Dedifferentiated amniotic fluid mesenchymal stem cell (primary cell): ENCODE results near the gene PDLIM5.
"Not testable (repeated sequence)": the region's sequence is repeated elsewhere in the genome, so short reads cannot be mapped to it uniquely, and the experiment has no call there.

Experiments used
- DNase-seq: peaks from one replicate; pipeline ENCODE4 v3.0.0-alpha.2; 2016; ENCODE audit errors: extremely low spot score

Gene PDLIM5

DNA sequence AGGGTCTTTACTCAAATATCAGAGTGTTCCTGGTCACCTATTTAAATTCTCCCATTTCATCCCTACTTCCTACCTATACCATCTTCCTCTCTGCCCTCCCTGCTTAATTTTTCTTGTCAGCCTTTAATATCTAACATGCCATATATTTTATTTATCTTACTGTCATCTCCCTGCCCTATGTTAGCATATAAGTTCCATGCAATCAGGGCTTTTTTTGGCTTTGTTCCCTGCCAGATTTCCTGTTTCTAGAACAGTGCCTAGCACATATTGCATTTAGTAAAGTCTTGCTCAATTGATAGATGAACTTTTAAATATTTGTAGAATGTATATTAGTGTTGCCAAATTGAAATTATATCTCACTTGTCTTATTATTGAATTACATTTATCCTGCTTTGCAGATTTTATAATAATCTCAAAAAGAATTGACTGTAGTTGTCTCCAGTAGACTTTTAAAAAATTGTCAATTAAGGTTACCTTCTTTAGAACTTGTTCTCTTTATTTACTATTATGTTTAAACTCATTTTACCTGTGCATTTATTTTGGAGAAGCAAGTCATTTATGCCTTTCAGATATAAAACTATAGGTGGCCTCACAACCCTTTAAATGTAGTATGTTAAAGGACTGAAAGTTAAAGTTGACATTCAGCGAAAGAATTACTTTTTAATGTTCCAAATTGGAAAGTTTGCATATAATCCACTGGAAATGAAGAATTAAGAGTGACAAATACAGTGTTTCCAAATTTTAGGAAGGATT lies 197.8 kb downstream of the PDLIM5 start:
- DNase-seq, result no peak

- no peak for DNase-seq
Observed at GRCh38 chr4:94650134-94650495, 198.4 kb downstream of the PDLIM5 start.

DNA sequence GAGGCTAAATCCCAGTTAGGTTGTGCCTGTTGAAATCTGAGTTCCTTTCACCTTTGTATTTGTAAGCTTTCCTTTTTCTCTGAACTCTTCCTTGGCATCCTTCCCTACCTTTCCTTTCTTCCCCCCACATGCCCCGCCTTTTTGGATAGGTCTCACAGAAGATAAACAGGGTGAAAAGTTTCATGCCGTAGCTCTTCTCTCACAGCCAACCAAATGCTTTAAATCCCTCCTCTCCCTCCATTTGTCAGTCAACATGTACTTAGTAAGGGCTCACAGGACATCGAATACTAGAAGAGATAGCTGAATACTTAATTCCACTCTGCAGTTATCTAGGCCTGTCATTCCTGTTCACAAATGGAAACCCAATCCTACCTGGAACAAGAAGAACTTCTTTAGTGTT lies 198.9 kb downstream of the PDLIM5 start:
- no peak for DNase-seq

- DNase-seq, result no peak
Observed at GRCh38 chr4:94653095-94653649, 201.4 kb downstream of the PDLIM5 start.

GRCh38 chr4:94653984-94654609 lies 202.4 kb downstream of the PDLIM5 start:
- no peak for DNase-seq

DNA sequence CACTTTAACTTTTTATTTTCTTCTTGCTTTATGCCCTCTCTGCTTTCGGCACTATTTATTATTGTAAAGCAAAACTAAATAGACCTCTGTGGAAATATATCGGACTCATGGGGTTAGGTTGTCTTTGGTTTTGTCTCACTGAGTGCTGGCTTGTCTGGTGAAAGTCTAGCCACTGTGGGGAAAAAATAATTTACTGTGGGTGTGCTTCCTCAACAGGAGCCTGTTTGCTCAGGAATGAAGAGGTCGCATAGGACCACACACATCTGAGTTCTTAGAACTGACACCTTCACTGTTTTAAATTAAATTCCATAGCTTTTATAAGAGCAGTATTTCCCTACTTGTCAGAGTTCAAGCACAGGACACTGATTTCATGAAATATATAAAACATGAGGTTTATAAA lies 203.0 kb downstream of the PDLIM5 start:
- no peak for DNase-seq

GRCh38 chr4:94660614-94661013 lies 208.9 kb downstream of the PDLIM5 start:
- no peak for DNase-seq

DNA sequence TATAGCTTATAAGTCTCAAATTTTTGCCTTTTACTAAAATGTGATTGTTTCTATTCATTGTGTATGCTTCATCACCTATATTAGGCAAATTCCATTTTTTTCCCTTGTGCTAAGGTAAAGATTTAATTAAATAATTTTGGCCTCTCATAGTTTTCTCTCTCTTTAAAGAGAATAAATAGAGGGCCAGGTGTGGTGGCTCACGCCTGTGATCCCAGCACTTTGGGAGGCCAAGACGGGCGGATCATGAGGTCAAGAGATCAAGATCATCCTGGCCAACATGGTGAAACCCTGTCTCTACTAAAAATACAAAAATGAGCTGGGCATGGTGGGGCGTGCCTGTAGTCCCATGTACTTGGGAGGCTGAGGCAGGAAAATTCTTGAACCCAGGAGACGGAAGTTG lies 213.3 kb downstream of the PDLIM5 start:
- not testable (repeated sequence) for DNase-seq

DNA sequence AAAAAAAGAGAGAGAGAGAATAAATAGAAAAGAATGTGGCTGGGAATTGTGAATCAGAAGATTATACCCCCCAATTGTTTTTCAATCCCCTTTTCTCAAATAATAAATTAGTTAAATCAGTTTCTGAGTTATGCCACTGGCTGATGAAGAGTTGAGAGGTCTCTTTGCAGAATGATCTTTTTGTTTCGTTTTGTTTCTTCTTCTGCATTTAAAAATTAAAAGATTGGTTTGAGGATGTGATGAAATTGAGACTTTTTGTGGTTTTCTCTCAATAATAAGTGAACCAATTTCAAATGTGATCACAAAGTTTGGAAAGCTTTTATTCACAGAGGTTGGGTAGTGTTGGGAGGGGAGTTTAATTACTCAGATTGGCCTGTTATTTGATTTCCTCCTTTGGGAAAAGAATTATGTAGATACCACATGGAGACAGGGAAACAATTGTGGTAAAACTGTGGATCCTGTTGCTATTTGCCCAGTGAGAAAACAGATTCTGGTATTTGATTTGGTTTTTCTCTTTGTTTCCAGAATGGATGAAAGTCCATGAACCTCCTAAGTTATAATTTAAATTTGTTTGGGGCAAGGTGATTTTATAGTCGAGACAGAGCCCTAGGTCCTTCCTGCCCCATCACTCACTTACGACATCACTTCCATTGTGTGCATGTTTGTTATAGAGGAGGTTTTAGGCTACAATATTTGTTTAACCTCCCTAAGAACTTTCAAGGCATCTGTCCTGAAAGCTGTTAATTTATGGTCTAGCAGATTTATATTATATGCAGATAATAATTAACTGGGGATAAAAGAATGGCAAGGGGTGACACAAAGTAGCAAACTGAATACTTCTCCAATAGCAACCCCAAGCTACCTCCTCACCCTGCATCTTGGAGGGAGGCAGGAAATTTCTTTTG lies 214.0 kb downstream of the PDLIM5 start:
- DNase-seq, result no peak

DNA sequence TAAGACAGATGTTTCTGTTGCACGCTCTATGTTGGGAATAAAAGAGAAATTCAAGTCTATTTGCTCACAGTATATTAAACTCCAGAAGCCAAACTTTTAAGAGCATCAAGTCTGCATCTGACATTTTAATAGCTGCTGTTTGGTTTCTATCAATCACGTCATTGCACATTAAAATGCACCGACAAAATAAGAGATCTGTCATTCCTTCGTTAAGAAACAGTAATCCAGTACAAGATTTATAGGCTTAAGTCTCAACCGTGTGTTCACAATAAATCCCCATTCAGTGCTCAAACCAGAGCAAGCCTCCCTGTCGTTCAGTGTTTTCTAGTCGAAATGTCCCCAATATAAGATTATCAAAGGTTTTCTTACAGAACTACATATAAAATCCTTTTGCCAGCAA lies 217.0 kb downstream of the PDLIM5 start:
- DNase-seq, result no peak

DNA sequence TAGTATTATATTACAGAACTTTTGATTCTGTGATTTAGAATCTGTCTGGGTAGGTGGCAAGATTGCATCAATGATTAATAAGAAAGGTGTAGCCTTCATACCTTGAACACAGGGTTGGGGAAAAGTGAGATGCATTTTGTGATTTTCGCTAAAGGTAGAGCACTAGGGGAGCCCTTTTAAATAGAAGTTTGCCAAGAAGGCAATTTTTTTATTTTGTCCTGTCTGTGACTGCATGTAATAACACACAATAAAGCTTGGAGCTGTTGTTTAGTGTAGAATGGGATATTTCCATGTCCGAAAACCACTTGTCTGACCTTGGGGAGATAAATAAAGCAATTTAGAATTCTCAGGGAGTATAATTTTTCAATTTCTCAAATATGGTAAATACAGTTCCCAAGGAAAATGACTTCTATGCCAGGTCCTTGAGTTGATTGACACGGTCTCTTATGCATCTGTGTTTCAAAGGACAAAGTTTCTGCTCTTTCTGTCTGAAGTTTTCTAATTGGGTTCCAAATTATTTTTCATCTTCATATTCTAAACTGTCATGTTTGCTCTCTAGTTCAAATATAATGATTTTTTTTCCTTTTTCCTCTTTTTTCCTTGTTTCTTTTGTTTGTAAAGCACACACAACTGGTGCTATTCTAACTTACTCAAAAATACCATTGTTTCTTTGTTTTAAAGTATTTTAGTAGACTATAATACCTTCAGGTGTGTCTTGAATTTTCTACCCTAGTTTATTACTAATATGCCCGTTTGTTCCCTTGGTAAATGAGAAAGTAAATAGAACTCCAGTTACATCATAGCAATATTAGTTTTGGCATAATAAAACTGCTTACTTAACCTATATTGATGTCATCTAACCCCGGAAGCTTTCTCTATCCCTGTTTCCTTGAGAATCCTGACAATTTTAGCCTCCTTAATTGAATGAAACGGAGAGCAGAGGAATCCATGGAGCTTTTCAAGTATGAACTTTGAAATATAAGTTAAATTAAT lies 218.2 kb downstream of the PDLIM5 start:
- no peak for DNase-seq

GRCh38 chr4:94671113-94671512 lies 219.4 kb downstream of the PDLIM5 start:
- no peak for DNase-seq

DNA sequence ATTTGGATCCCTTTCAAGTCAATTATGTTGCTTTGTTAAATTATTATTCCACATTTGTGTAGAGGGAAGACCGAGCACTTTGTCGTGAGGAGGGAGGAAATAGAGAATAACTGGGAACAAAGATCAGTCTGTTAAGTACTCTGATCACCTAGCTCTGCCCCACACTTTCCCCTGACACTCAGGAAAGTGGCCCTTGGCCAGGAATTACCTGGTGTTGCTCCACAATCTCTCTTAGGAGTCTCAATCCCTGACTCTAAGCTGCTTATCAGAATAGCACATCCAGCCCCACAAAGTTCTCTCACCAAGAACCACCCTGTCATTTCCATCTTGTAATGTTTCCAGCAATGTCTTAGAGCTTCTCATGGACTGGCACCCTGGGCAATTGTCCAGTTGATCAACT lies 222.2 kb downstream of the PDLIM5 start:
- no peak for DNase-seq

GRCh38 chr4:94676970-94677369 lies 225.2 kb downstream of the PDLIM5 start:
- no peak for DNase-seq

DNA sequence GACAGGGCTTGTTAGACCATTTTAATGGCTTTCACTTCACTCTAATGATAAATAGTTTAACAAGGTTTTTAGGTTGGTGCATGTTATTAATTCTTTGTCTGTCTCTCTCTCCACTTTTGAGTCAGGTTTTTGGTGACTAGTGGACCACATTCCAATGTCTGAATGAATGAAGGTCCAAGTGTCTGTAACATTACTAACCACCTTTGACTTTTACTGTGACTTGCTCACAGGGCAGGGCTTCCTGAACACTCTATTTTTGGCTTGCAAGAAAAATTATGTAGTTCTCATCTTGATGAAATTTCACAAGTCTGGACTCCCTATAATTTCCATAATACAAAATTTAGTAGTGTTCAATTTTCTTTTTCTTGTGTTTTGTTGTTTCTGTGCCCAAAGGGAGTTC lies 227.2 kb downstream of the PDLIM5 start:
- no peak for DNase-seq

DNA sequence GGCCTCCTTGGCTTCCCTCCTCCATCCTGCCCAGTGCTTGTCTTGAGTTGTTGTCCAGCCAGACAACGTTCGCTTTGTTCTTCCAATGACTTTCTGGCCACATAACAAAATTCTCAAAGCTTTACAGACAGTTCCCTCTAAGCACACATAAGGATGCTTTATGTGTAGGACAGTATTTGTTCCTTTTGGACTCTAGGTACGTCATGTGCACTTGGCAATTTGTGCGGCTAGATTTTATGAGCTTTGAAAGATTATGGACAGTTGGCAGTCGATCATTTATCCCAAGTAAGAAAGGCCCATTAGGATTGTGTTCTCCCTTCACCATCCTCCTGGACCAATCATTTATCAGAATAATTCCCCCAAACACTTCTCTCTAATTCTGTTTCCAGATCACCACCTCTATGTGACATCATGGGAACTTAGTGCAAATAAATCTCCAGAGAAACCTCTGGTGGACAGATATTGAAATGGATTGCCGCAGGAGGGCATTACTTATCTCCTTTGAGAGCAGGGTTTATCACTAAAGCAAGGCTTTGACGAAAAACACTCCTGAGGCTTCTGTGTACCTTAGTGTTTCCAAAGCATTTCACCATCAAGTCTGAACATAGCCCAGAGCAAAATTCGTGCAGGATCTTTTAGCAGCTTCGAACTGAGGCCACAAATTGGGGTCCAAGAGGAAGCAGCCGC lies 228.6 kb downstream of the PDLIM5 start:
- no peak for DNase-seq

DNA sequence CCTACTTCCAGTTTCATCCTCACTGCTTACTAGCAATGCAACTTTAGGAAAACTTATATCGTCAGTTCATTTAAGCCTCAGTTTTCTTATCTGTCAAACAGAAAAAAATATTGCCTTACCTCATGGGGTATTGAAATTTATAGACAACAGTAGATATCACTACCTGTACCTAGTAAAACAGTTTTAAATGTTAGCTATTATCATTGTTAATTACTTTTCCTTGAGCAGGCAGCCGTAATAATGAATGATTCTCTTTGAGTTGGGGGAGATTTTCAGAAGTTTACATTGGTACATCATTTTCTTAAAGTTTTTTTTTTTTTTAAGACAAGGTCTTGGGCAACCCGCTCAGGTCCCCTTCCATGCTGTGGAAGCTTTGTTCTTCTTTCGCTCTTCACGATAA lies 234.3 kb downstream of the PDLIM5 start:
- DNase-seq, result no peak

DNA sequence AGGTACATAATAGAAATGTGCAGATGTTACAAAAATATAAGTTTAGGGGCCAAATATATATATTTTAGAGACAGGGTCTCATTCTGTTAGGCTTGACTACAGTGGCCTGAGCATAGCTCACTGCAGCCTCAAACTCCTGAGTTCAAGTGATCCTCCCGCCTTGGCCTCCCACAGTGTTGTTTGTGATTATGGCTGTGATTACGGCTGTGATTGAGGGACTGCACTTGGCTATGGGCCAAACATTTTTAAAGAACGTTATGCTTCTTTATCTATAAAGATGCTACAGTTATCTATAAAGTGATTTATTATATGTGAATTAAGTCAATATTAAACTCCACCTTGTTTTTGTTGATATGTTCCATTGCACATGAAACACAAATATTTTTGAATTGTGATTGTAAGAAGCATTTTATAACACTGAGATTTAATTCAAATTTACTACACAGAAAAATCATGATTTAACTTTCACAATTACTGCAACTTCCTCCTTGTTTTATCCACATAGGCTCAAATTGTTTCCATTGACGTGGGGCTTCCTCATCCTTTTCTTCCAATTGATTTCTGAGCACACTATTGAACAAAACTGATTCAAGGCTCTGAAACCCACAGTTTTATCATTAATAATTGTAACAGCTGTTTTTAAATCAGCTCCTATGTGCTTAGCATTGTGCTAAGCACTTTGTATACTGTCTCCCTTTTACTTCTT lies 237.6 kb downstream of the PDLIM5 start:
- no peak for DNase-seq

DNA sequence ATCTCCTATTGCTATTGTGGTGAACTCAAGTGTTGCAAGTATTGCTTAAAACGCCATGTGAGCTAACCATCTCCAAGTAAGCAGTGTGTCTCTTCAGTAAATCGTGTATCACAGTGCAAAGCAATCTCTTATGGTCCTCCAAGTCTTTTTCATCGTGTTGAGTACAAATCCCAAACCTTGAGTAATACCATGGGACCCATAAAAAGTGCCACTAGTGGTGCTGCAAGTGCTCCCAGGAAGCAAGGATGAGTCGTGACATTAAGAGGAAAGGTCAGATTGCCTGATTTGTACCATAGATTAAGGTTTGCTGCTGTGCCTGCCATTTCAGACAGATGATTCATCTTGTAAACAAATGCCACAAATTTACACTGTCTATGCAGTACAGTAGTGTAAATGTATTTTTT lies 239.1 kb downstream of the PDLIM5 start:
- DNase-seq, result no peak

DNA sequence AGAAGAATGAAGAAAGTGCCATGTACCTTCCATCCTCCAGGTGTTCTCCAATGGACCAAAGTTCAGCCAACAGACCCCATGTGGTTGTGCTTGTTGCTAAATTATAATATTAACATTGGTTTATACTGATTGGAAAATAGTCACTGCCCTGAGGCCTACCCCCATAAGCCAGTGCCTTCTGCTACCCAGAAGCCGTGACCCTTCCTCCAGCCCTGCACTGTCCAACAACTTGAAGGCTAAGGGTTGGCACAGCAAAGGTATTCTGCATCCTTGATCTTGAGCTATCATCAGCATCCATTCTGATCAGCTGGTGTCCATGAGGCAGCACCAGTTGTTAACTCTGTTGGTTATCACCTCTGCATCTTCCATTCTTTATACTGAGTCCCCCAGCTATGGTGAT lies 239.8 kb downstream of the PDLIM5 start:
- no peak for DNase-seq
